ENCODE data around the gene SNX10.

SNX10 gene

DNA sequence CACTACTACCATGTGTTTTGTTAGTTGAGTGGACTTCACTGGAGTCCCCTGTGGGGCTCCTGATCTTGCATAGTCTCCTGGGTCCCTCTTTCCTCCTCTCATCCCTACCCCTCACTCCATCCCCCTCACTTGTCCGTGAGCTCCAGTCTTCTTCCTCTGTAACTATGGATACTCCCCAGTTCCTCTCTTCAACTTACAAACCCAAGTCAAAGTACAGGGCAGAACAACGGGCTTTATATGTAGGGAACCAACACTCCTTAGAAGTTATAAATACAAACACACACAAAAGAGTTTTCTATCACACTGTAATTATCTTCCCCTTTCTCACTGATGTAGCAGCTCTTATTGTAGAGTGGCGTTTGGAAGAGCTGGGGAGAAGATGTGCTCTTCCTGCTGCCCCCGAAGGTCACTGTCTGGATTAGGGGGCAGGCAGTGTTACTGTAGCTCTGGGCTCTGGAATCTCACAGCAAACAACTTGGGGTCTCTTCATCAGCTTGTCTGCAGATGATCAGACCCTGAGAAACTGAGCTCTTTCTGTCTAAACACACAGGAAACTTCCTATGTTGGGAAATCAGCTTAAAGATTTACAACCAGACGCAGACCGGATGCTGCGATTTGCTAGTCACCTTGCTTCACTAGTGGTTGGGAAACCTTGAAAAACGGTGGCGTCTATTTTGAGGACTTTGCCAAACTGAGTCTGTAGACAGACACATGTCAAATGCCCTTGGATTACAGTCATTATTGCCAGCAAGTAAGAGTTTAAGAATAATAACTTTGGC lies 13.6 kb downstream of the SNX10 start:
- no peak for DNase-seq

DNA sequence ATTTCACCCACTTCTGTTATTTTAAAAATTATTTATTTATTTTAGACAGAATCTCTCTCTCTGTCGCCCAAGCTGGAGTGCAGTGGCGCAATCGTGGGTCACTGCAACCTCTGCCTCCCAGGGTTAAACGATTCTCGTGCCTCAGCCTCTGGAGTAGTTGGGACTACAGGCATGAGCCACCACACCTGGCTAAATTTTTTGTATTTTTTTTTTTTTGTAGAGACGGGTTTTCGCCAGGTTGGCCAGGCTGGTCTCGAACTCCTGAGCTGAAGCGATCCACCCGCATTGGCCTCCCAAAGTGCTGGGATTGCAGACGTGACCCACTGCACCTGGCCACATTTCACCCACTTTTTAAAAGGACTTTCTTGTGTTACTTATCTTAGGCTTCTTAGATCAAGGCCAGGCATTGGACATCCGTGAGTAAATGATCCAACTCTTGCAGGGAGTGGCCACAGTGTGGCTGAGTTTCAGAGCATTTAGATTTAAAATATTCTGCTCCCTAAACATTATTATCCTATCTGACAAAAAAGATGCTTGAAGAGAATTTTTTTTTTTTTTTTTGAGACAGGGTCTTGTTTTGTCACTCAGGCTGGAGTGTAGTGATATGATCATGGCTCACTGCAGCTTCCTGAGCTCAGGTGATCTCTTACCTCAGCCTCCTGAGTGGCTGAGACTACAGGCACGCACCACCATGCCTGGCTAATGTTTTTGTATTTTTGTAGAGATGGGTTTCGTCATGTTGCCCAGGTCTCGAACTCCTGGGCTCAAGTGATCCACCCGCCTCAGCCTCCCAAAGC lies 14.4 kb downstream of the SNX10 start:
- DNase-seq: no peak

DNA sequence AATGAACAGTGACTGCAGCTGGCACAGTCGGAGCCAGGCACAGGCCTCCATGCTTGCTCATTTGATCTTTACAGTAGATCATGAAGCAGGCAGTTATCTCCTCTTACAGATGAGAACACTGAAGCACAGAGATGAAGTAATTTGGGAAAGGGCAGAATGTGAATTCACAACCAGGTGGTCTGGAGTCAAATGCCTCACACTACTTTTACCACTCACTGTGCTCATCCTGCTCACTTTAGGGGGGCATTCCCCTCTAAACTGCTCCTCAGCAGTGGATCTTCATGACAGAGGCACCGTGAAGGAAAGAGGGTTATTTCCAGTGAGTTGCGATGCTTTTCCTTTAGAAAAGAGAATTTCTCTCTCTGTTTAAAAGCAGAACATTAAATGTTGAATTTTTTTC lies 15.1 kb downstream of the SNX10 start:
- no peak for DNase-seq

DNA sequence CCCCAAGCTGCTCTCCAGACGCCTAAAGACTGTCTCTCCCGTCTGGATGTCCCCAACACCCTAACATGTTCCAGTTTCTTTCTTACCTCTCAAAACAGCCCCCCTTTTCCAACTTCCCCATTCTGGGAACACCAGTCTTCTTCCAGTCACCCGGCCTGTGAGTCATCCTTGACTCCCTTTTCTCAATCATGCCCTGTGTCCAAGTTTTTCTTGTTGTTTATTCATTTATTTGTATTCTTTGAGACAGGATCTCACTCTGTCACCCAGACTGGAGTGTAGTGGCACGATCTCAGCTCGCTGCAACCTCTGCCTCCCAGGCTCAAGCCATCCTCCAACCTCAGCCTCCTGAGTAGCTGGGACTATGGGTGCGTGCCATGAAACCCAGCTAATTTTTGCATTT lies 15.6 kb downstream of the SNX10 start:
- DNase-seq: no peak

DNA sequence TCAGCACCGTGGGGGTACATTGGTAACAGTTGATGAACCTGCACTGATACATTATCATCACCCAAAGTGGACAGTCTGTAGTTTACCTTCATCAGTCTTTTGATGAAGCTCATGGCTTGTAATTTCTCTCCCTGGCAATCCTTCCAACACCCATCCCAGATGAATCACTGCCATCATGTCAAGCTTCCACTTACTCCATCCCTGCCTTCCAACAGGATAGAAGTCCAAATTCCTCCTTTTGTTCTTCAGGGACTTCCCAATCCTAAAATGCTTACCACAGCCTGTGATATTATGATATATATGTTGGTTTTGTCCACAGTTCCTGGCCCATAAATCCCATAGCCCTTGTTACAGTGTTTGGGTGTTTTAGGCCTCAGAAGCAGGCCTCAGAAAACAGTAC lies 16.1 kb downstream of the SNX10 start:
- DNase-seq: no peak

DNA sequence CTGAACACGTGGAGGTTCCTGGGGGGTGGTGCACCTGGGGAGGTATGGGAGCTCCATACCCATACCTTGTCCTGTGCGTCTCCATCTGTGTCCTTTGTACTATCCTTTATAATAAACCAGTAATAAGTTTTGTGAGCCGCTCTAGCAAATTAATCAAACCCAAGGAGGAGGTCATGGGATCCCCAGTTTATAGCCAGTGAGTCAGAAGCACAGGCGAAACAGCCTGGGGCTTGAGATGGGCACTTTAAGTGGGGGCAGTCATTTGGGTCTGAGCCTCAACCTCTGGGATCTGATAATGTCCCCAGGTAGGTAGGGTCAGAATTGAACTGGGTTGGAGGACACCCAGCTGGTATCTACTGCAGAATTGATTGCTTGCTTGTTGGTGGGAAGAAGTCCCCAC lies 16.9 kb downstream of the SNX10 start:
- no peak for DNase-seq

DNA sequence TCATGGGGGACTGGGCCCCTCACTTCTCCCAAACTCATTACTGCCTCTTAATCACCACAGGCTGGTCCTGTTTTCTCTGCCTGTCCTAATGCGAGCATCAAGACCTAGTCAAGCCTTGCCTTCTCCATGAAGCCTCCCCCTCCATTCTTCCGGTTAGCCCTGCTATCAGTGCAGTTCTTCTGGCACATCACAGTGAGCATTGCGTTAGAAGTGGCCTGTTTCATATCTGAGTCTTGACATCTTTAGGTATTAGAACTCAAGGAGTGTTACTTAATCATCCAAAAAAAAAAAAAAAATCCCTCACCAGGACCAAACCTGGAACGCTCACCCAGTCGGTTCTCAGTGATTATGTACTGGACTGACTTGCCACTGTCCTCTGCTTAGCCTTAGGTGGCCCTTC lies 17.4 kb downstream of the SNX10 start:
- no peak for DNase-seq

DNA sequence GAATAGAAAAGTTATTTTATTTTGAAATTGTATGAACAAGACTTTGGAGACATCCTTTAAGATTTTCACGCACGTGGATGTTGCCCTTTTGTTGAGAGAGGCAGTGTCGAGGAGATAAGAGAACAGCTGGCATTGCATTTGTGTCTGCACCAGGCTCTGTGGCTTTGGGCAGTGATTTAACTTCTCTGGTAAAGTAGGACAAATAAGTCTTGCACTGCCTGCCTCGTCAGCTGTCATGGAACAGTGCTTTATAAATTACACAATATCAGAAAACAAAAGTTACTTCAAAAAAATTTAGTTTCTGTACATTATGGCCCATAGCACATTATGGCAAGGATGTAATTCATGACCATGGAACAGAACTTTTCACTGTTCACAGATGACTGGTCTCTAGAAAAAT lies 20.1 kb downstream of the SNX10 start:
- no peak for DNase-seq

DNA sequence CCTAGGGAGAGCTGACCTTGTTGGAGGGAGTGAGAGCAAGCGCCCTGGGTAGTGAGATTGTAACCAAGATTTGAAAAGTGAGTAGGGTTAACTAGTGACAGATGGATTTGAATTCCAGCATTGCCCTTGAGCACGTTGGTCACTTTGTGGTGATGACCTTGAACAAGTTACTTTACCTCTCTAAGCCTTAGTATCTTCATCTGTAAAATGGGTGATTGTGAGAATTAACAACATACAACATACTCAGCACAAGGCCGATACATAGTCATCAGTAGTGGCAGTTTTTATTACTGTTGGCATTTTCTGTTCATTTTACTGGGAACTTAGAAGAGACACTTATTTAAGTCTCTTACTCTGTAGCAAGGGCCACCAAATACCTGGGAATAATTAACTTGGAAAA lies 25.5 kb downstream of the SNX10 start:
- DNase-seq: no peak

DNA sequence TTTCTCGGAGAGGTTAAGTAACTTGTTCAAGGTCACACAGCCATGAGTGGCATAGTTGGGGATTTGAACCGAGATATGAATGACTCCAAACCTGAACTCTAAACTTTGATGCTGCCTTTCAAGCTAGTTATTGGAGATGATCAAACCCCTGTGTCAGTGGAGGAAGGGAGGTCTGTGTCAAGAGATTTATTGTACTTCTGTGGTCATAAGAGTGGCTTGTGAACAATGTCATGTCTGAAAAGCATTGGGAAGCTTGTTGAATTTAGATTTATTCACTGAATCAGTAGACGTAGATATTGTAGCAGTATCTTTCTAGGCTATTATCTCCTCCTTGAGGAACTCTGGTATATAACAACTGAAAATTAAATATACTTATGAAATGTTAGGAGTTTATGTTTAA lies 27.3 kb downstream of the SNX10 start:
- no peak for DNase-seq

DNA sequence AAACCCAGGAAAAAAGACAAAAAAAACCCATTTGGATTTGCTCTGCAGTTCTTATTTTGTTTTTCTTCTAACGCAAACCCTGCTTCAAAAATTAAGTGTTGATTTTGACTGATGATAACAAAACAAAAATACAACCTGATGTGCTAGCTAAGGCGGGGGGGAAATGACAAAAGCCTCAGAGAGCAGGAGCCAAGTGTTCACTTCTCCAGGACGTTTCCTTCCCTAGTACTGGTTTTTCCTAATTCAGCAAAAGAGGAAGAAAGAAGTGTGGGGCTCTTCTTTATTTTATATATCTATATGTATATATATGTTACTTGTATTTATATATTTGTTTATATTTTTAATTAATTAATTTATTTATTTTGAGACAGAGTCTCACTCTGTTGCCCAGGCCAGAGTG lies 28.0 kb downstream of the SNX10 start:
- no peak for DNase-seq

DNA sequence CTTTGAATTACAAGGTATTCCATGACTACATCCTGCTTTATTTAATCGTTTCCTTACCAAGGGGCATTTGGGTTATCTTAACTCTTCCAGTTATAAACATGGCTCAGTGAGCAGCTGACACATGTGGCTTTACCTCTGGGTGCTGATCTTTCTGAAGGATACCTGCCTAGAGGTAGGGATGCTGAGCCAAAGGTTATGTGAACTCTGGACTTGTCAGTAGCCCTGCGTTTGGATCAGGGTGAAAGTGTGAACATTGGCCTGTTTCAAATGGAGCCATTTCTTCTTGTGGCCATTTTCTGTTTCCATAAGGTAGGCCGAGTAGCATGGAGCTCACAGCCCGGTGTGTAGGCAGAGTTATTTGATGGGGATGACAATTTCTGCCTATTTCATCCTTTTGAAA lies 29.2 kb downstream of the SNX10 start:
- no peak for DNase-seq

DNA sequence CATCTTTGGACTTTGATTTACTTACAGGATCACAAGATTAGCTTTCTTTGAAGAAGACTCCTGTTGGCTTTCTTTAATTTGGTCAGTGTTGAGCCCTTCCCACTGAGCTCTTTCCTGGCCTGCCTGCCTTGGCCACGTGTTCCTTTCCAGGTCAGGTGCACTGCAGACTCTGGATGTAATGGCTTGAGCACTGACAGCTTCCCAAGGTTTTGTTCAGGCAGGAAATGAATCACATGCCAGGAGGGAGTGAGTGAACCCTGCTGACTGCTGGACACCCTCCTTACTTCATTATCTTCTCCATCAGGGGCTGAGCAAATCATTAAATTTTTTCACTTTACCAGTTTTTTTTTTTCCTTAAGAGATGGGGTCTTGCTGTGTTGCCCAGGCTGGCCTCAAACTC lies 29.8 kb downstream of the SNX10 start:
- no peak for DNase-seq

DNA sequence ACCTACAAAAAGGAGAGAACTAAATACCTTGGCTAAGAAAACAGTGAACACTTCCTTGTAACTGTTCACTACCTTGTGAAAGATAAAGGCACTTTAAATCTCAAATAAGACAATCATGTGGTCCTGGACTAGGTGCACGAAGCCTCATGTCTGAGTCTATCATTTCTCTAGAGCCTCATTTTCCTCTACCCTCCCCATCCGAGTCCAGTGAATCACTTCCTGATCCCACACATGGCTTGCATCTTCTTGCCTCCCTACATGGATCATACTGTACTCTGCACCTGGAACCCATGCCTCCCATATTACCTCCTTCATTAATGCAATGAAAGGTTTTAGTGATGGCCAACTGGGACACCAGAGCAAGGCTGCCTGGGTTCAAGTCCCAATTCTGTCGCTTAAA lies 34.5 kb downstream of the SNX10 start:
- no peak for DNase-seq

DNA sequence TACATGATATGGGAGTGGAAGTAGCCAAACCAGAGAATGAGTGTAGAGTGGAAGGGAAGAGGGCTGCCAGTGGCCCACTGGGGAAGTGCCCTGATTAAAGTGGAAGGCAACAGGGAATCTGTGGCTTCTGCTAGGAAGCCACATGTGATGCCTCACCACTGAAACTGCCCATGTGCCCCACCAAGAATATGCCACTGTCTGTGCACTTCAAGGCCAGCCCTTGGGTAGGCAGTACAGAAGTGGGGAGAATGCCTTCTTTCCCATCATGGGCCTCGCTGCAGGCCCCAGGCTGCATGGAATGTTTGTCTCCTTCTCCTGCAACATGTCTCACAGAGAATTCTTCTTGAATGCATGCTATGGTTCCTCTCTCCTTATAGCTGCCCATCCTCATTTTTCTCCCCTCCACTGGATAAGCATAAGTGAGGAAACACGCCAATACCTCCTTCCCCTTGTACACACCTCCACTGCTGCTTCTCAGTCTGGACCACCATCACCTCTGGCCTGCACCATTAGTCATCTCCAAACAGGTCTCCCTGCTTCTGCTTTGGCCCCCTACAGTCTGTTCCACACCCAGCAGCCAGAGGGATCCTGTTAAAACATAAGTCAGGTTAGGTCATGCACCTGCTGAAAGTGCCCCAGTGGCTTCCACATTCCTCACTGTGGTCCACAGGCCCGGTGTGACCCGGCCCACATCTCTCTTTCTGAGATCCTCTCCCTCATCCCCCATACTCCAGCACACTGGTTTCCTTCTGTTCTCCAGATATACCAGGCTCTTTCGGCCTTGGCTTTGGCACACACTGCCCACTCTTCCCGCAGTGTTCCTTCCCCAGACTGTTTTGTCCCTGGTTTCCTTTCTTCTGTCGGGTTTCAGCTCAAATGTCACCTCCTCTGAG lies 37.1 kb downstream of the SNX10 start:
- no peak for DNase-seq

DNA sequence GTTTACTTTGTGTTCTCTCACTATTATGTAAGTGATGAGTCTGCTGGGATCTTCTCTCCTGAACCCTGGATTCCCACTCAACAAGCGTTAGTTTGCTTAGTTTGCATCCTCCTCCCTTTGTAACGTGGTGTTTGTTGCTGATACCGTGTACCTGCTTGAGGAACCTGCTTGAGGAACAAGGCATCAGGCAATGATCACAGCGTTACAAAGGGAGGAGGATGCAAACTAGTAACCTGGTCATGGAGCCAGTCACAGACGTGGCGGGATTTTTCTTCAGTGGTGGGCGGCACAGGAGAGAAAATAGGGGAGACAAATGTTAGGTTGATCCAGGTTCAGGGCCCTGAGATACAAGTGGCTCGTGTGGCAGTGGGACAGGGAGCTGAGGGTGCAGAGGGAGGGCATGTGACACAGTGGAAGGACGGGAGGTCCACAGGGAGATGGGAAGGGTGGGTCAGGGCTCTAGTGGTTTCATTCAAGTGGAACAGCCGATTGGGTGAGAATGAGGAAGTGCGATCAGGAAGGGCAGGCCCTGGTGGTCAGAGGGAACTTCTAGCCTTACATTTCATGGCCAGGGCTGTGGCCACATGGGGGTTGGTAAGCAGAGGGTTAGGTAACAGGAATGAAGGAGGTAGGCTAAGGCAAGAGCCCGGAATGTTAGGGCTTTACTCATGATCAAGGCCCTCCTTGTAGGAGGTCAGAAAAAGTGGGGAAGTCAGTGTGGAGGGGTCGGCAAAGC lies 38.0 kb downstream of the SNX10 start:
- no peak for DNase-seq

DNA sequence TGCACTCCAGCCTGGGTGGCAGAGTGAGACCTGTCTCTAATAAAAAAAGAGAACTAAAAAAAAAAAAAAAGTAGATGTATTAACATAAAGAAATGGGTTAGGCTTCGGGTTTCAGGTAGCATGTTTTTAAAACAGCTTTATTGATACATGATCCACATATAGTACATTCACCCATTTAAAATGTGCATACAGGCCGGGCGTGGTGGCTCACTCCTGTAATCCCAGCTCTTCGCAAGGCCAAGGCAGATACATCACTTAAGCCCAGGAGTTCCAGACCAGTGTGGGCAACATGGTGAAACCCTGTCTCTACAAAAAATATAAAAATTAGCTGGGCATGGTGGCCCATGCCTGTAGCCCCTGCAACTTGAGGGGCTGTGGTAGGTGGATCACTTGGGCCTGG lies 39.5 kb downstream of the SNX10 start:
- DNase-seq: no peak

DNA sequence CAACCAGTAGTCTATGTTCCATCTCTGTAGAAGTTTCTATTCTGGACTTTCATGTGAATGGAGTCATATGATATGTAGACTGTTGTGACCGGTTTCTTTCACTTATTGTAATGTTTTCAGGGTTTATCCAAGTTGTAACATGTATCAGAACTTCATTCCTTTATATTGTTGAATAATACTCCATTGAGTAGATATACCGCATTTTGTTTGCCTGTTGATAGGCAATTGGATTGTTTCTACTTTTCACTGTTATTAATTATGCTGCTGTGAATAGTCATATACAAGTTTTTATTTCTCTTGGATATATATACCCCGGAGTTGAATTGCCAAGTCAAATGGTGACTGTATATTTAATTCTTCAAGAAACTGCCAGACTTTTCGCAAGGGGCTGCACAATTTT lies 40.1 kb downstream of the SNX10 start:
- DNase-seq: no peak

DNA sequence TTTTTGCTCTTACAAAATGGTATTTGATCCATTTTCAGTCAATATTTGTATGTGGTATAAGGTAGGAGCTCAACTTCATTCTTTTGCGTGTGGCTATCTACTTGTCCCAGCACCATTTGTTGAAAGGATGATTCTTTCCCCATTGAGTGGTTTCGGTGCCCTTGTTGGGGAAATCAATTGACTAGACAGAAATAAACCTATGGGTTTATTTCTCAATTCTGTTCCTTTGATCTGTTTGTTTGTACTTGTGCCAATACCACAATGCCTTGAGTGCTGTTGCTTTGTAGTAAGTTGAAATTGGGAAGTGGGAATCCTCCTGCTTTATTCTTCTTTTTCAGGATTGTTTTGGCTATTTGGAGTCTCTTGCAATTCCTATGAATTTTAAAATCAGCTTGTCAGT lies 41.0 kb downstream of the SNX10 start:
- no peak for DNase-seq

DNA sequence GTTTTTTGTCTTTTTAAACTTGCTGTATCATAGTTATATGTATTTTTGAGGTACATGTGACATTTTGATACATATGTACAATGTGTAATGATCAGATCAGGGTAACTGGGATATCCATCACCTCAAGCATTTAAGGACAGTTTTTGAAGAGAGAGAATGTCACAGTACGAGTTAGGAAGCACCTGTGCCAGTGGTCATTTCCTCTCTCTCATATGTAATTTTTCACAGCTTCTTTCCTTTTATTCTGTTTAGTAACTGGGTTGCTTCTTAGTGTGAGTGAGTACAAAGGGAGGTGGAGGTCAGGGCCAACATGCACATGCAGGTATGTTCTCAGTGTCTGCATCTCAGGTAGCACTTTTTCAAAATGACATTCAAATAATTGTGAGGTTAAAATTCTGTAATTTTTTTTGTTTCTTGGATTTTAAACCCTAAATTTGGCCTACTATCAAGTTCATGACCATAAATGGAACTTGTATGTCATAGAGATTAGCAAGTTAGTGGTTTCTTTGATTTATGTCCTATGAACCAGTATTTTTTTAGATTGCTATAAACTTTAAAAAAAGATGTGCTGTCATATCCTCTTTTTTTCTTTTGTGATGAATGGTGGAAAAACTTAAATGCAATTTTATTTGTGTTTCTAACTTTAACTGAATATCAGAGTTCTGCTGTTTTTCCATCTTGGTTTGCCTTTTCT lies 42.7 kb downstream of the SNX10 start:
- DNase-seq: no peak

DNA sequence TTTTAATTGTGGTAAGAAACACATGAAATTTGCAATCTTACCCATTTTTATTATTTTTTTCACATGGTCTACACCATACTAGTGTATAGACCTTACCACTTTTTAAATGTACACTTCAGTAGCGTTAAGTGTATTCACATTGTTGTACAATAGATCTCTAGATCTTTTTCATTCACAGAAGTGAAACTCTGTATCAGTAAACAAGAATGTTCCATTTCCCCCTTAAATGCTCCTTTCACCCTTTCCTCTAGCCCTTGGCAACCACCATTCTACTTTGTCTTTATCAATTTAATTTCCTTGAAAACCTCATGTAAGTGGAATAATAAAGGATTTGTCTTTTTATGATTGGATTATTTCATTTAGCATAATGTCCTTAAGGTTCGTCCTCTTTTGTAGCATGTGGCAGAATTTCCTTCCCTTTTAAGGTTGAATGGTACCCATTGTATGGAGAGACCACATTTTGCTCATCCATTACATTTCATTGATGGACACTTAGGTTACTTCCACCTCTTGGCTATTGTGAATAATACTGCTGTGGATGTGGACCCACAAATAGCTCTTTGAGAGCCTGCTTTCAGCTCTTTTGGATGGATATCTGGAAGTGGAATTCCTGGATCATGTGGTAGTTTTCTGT lies 45.7 kb downstream of the SNX10 start:
- DNase-seq: no peak
